Right ventricle myocardium inferior (tissue), 1 donor: Measurements from ENCODE around the gene RRAD. TPM values are rescaled to one million over a fixed set of nuclear protein-coding genes. Genes with fewer than 3 reads are reported as not detected.
"Not testable (repeated sequence)": the region's sequence is repeated elsewhere in the genome, so short reads cannot be mapped to it uniquely, and the experiment has no call there.

Experiments
- ATAC-seq: fragments of 200-7000 bp; cut with Tn5 transposase; one replicate; pipeline ENCODE4 v1.9.1; 2020; ENCODE audit warnings: mild to moderate bottlenecking, moderate library complexity
- DNase-seq: peaks from one replicate; pipeline ENCODE4 v3.0.0; 2021; ENCODE audit errors: missing footprints
- intact Hi-C: fragments of 100-400 bp; cut with DNase I; formaldehyde crosslinking; loops from one replicate; pipeline ENCODE4 v1.11.0; 2022
- long read RNA-seq: library from polyadenylated mRNA; unstranded; transcript quantifications from one replicate; pipeline ENCODE4 v2.0.0, GENCODE V29; 2021
- total RNA-seq: library from RNA; stranded (reverse); fragmentation: NEBNext Ultra II Directional; extraction: Animal tissue kit (Norgen Biotek cat#: 25700); gene quantifications from one replicate; pipeline ENCODE4 v1.2.1, GENCODE V29; 2021
- donor health status: DM: no; HTN: yes; CAD: no; lungs with severe emphysema.

Gene RRAD
- 84.3 TPM for total RNA-seq
- long read RNA-seq, transcript RRAD-201 (5 exons, 1,569 nt) = major isoform, 102 of 132 reads
- long read RNA-seq, partial matches to known transcripts = 17 of 132 reads
- long read RNA-seq, other reads (novel, unspliced or antisense) = 13 of 132 reads

DNA sequence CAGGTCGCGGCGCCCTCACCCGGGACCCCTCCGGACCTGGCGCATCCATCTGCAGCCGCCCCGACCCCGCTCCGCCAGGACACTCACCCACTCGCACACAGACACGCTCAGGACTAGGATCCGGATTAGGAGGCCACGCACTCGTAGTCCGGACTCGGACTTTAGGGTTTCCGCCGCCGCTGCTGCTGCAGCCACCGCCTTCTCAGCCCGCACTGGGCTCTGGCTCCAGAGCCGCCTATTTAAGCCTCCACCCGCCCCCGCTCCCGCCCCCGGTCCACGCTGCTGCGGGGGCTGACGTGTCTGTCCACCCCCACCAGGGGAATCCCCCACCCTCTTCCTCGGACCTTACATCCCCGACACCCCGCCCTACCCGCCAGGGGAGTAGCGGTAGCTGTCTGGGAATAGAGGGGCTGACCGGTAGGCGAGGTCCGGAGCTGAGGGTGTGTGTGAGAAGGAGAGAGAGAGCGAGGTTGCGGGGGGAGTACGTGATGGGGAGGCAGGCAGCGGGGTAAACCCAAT, at the start of gene RRAD:
Gene RRAD (minus strand): TSS at position 214 of the 519 bp plus-strand sequence. CDS start 356 bp downstream, outside the sequence.
- ATAC-seq (peak; percentile 41), DNase-seq (peak; percentile 83)
- intact Hi-C loops = no loop called here

GRCh38 chr16:66974932-66975246, 49.6 kb upstream of the RRAD start:
- not testable (repeated sequence) for DNase-seq, ATAC-seq
- intact Hi-C loops = loop anchor here (5.0 to 10.0 kb wide), 2 partner anchors 127 to 310 kb away; no protein-coding TSS in a partner anchor

- intact Hi-C loops = loop anchor here (10.0 kb wide), 1 partner anchor 310 kb away; no protein-coding TSS in a partner anchor
- not testable (repeated sequence) for DNase-seq, ATAC-seq
Observed at GRCh38 chr16:66974156-66974931, 49.0 kb upstream of the RRAD start.

DNA sequence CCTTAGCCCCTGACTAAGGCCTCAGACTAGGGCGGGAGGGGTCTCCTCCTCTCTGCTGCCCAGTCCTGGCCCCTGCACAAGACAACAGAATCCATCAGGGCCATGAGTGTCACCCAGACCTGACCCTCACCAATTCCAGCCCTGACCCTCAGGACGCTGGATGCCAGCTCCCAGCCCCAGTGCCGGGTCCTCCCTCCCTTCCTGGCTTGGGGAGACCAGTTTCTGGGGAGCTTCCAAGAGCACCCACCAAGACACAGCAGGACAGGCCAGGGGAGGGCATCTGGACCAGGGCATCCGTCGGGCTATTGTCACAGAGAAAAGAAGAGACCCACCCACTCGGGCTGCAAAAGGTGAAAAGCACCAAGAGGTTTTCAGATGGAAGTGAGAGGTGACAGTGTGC, 48.4 kb upstream of the RRAD start:
- intact Hi-C loops = loop anchor here (10.0 kb wide), 1 partner anchor 311 kb away; no protein-coding TSS in a partner anchor
- ATAC-seq = no peak
- no peak for DNase-seq

- DNase-seq (no peak), ATAC-seq (no peak)
- intact Hi-C loops = loop anchor here (10.0 kb wide), 1 partner anchor 312 kb away; no protein-coding TSS in a partner anchor
Observed at GRCh38 chr16:66972983-66973382, 47.6 kb upstream of the RRAD start.

GRCh38 chr16:66970775-66971720, 45.7 kb upstream of the RRAD start:
- intact Hi-C loops = loop anchor here (10.0 kb wide), 1 partner anchor 314 kb away; no protein-coding TSS in a partner anchor
- ATAC-seq = no peak
- no peak for DNase-seq

- no peak for DNase-seq
- no peak for ATAC-seq
- intact Hi-C loops = no loop called here
Observed at GRCh38 chr16:66968847-66969246, 43.5 kb upstream of the RRAD start.

DNA sequence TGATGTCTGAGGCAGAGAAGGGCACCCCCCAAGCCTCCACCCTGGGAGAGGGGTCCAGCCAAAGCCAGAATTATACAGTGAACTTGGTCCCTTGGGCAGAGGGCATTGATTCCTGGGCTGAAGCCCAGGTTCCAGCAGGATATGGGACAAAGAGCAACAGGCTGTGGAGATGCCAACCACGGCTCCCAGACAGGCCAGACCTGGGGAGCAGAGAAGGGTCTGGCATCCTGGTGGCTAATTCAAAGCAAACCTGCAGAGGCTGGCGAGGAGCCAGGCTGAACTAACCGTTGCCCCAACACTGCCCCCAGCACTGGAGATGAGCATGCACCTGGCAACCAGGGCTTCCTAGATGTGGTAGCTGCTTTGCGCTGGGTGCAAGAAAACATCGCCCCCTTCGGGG, 38.7 kb upstream of the RRAD start:
- intact Hi-C loops = no loop called here
- peak; percentile 37 for ATAC-seq

GRCh38 chr16:66961914-66962313, 36.6 kb upstream of the RRAD start:
- DNase-seq = no peak
- no peak for ATAC-seq
- intact Hi-C loops = no loop called here

More for the DNA sequence above, 38.7 kb upstream of the RRAD start:
- DNase-seq = no peak

DNA sequence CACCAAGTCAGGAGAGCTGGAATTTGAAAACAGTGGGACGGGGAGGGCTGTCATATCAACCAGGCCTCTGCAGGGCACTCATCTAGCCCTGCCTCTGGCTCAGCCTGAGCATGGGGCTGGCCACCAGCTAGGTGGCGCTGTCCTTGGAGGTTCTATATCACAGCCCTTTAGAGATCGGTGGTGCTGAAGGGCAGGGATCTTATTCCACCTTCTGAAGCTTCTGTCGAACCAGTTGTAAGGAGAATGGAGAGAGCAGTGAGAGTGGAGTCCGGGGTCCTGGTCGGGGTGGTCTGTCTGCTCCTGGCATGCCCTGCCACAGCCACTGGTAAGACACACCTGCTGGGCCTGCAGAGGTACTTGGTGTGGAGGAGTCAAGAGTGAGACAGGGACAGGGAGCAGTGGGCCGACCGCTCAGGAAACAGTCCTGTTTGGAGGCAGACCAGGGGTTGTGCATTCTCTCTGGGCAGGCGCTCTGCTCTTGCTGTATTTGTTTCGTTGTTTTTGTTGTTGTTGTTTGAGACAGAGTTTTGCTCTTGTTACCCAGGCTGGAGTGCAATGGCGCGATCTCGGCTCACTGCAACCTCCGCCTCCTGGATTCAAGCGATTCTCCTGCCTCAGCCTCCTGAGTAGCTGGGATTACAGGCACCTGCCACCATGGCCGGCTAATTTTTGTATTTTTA, 35.9 kb upstream of the RRAD start, which contains the start of gene CES3:
Gene CES3 (plus strand): TSS at position 202 of the 680 bp plus-strand sequence. CDS start 42 bp downstream, at position 244.
- ATAC-seq = no peak
- peak; percentile 79 for DNase-seq
- intact Hi-C loops = no loop called here

DNA sequence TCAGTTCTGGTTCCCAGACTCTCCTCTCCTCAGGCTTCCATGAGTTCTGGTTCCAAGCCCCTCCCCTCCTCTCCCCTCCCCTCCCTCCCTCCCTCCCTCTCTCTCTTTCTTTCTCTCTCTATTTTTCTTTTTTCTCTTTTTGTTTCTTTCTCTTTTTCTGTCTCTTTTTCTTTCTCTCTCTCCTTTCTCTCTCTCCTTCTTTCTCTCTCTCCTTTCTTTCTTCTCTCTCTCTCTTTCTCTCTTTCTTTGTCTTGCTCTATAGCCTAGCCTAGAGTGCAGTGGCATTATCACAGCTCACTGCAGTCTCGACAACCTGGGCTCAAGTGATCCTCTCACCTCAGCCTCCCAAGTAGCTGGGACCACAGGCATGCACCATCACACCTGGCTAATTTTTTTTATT, 34.9 kb upstream of the RRAD start:
- no peak for DNase-seq
- no peak for ATAC-seq
- intact Hi-C loops = no loop called here

GRCh38 chr16:66959704-66960161, 34.4 kb upstream of the RRAD start:
- DNase-seq = peak; percentile 78
- intact Hi-C loops = no loop called here
- ATAC-seq = peak; percentile 53

DNA sequence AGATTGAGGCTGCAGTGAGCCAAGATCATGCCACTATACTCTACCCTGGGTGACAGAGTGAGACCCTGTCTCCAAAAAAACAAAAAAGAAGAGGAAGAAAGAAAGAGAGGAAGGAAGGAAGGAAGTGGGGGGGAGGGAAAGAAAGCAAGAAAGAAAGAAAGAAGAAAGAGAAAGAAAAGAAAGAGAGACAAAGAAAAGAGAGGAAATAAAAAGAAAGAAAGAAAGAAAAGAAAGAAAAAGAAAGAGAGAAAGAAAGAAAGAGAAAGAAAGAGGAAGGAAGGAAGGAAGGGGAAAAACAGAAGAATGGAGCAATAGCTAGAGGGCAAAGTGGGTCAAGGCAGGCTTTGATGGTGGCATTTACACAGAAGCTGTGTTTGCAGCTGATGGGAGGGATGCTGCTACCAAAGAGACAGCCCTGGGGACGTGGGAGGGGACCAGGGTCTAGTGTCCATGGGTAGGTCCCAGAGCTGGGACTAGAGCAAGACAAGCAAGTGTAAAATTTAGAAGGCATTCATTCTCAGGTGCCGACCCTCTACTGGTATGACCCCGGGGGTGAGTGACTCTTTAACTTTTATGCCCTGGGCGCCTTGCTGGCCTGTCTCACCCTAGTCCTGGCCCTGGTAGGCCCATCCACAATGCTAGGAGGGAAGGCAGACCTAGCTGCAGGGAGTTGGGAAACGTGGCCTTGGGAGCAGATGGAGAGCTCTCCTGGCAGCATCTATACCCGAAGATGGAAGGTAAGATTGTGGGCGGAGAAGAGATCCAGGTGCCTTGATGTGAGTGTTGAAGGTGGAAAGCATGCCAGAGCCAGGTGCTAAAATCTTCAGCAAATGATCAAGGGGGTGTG, 33.7 kb upstream of the RRAD start:
- DNase-seq = no peak
- ATAC-seq = no peak
- intact Hi-C loops = no loop called here

DNA sequence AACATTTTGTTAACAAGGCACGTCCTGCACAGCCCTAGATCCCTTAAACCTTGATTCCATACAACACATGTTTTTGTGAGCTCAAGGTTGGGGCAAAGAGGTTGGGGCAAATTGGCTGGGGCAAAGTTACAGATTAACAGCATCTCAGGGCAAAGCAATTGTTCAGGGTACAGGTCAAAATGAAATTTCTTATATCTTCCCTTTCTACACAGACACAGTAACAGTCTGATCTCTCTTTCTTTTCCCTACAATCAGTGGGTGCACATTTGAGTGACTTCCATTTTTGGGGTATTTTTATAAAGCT, 30.8 kb upstream of the RRAD start:
- intact Hi-C loops, ATAC-seq, DNase-seq: not testable (repeated sequence)

DNA sequence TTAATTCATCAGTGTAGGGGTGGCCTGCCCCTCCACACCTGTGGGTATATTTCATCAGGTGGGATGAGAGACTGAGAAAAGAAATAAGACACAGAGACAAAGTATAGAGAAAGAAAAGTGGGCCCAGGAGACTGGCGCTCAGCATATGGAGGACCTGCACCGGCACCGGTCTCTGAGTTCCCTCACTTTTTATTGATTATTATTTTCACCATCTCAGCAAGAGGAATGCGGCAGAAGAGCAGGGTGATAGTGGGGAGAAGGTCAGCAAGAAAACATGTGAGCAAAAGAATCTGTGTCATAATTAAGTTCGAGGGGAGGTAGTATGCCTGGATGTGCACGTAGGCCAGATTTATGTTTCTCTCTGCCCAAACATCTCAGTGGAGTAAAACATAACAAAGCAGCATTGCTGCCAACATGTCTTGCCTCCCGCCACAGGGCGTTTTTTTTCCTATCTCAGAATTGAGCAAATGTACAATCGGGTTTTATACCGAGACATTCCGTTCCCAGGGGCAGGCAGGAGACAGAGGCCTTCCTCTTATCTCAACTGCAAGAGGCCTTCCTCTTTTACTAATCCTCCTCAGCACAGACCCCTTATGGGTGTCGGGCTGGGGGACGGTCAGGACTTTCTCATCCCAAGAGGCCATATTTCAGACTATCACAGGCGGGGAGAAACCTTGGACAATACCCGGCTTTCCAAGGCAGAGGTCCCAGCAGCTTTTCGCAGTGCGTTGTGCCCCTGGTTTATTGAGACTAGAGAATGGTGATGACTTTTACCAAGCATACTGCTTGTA, 30.2 kb upstream of the RRAD start:
- not testable (repeated sequence) for ATAC-seq

GRCh38 chr16:66954097-66954659, 28.8 kb upstream of the RRAD start:
- ATAC-seq (peak; percentile 76), DNase-seq (peak; percentile 78)
- intact Hi-C loops = no loop called here

More for the DNA sequence above, 30.2 kb upstream of the RRAD start:
- intact Hi-C loops, DNase-seq: not testable (repeated sequence)
